ENCODE results near the gene PRIM1.

PRIM1 gene

DNA sequence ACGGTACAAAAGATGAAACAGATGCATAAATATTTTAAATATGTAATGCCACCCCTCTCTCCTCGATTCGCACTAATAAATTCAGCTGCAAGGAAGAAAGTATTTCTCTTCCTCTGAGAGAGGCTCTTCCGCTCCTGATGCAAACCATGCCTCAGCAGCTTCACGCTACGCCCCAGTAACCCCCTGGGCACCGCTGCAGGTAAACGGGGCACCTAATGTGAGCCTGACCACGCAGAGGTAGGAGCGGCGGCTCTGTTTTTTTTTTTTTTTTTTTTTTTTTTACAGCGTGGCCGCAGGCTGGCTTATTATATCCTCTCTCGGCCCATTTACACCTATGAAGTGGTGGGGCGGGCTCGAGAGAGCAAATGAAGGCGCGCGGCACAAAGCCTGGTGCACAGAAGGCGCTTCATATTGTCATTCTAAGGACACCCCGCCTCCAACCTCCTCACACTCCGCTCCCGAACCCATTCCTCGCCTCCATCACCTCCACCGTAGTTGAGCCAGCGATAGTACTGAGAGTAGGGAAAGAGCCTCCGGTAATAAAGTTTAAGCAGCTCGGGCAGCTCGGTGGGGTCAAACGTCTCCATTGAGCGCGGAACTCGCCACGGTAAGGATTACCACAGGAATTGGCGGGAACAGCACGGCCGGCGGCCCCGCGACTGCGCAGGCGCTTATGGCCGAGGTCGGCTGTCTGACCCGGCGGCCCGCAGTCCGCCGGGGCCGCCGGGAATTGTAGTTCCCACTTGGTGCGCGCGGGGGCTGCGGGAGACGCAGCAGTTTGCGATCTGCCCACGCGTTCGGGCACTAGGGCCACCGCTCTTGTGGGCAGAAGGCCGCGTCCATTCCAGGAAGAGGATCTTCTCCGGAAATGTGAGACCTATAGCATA lies at the start of gene PRIM1:
PRIM1 (minus strand) TSS at position 612 of the 887 bp plus-strand sequence; CDS start at position 587, 25 bp downstream.
- TF ChIP-seq, protein P1, sequence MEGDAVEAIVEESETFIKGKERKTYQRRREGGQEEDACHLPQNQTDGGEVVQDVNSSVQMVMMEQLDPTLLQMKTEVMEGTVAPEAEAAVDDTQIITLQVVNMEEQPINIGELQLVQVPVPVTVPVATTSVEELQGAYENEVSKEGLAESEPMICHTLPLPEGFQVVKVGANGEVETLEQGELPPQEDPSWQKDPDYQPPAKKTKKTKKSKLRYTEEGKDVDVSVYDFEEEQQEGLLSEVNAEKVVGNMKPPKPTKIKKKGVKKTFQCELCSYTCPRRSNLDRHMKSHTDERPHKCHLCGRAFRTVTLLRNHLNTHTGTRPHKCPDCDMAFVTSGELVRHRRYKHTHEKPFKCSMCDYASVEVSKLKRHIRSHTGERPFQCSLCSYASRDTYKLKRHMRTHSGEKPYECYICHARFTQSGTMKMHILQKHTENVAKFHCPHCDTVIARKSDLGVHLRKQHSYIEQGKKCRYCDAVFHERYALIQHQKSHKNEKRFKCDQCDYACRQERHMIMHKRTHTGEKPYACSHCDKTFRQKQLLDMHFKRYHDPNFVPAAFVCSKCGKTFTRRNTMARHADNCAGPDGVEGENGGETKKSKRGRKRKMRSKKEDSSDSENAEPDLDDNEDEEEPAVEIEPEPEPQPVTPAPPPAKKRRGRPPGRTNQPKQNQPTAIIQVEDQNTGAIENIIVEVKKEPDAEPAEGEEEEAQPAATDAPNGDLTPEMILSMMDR (IDR thresholded peaks at IDR 0.05): no peak

DNA sequence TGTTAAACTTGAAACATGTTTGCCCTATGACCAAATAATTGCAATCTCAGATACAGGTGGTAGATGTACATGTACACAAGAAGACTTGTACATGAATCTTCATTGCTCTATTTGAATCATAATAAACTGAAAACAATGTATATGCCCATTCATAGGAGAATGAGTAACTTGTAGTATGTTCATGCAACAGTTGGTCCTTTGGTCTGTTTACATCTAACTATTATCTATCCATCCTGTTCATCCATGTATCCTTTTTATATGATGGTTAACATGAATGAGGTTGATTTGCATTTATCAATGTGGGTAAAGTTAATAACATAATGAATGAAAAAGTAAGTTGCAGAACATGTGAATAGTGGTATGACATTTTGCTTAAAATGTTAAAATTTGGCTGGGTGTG lies 48.1 kb upstream of the PRIM1 start:
- TF ChIP-seq, protein P1 (IDR thresholded peaks at IDR 0.05): no peak

DNA sequence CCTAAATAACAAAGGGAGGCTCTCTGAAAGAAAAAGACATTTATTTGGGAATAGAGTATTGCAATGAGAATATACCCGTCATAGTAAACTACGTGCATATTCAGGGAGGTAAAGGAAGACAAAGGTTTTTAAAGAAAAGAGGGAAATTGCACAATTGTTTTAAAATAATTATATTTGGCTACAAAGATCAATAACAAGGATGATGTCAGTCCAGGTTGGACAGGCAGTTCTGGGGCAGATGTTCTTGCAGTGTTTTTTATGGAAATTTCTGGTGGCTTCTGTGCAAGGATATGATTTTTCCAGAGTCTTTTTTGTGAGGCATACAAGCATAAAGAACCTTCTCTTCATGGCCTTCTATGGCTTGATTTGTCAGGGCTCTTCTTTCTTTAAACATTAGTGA lies 40.6 kb upstream of the PRIM1 start:
- TF ChIP-seq, protein P1 (IDR thresholded peaks at IDR 0.05): no peak

DNA sequence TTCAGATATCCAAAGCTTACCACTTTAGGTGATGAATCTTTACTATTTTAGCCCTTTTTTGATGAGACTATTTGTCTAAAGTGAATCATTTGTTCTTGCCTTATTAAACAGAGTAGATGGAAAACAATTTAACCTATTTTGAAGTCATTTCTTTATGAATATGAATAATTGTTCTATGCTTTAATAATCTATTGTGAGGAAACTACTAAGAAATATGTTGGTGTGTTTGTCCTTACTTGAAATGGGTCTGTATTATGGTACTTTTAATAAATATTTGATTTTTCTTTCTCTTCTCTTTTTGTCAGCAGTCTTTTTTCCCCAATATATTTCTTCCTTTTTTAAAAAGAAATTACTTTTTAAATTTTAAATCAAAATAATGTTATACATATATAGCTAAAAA lies 35.4 kb upstream of the PRIM1 start:
- TF ChIP-seq, protein P1 (IDR thresholded peaks at IDR 0.05): no peak

DNA sequence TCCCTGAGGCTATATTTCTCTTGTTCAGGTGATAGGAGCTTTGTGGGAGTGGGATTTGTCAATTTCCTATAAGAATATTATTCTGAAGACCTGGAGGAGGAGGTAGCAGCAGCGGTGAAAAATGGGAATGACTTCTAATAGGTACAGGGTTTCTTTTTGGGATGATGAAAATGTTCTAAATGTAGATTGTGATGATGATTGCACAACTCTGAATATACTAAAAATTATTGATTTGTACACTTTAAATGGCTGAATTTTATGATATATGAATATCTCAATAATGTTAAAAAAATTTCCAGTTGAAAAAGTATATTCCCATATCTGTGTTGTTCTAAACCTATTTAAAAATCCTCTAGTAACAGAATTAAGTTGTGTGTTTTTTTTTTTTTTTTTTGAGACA lies 33.8 kb upstream of the PRIM1 start:
- TF ChIP-seq, protein P1 (IDR thresholded peaks at IDR 0.05): no peak

DNA sequence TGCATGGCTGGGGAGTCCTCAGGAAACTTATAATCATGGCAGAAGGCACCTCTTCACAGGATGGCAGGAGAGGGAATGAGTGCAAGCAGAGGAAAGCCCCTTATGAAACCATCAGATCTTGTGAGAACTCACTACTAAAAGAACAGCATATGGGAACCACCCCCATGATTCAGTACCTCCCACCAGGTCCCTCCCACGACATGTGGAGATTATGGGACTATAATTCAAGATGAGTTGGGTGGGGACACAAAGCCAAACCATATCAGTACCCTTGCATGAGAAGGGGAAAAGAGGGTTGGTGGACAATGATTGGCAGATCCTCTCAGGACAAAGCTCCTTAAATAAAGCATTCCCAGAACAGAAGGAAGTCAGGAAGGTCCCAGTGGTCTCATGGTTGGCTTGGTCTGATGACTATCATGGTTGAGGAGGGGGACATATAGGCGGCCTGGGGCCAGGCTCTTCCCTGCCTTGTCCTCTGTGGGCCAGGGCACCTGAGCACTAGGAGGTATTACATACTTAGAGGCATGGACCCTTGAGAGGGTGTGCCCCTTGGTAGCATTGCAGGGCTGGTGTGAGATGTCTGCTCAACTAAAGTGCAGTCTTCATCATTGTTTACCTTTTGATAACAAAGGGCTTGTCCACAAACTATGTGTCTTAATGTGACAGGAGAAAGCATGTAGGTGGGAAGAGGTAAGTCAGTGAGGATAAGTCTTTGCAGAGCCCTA lies 33.2 kb upstream of the PRIM1 start:
- TF ChIP-seq, protein P1 (IDR thresholded peaks at IDR 0.05): no peak

DNA sequence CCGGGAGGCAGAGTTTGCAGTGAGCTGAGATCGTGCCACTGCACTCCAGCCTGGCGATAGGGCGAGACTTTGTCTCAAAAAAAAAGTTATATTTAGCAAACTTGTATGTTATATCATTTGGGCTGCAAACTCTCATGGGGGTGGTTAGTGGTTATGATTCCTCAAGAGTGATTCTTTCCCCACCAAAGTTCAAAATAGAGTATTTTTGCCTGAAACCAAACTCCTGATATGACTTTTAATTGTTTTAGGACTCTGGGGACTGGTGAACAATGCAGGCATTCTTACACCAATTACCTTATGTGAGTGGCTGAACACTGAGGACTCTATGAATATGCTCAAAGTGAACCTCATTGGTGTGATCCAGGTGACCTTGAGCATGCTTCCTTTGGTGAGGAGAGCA lies 29.6 kb upstream of the PRIM1 start:
- TF ChIP-seq, protein P1 (IDR thresholded peaks at IDR 0.05): no peak

Data from LNCAP (cell line).